ENCODE data around the gene ITGA2.

Gene ITGA2

GRCh38 chr5:52989781-52990527 is 802 bp downstream of the ITGA2 start:
- no peak for DNase-seq

DNA sequence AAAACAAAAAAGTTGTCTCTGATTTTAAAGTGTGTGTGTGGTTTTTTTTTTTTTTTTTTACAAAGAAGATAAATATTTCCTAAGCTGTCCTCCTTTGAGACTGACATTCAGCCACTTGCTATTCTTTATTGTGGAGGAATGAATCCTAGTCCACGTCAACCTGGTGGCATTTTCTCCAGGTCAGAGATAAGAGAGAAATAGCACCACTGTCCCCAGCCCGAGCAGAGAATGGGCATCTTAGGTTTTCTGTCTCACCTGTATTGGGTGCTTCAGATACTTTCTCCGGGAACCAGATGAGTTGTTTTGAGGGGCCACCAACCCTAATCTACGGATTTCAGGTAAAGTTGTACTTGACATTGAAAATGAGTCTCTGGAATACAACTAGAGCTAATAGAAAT is 1.4 kb downstream of the ITGA2 start:
- DNase-seq = no peak

DNA sequence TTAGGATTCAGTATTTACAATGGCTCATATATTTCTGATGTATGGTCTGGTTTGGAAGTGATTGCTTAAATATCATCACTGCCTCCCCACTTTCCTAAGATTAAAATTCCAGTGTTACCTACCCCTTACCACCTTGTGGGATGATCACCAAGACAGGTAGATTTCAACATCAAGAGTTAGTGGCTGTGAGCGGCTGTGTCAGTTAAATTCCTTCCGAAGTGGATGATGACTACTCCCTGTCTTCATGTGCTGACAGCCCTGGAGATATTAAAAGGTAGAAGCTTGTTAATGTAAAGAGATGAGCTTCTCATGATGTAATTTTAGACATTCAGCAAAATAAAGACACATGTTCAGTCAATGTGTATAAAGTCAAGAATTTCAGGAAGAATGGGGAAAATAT is 4.2 kb downstream of the ITGA2 start:
- DNase-seq = no peak

DNA sequence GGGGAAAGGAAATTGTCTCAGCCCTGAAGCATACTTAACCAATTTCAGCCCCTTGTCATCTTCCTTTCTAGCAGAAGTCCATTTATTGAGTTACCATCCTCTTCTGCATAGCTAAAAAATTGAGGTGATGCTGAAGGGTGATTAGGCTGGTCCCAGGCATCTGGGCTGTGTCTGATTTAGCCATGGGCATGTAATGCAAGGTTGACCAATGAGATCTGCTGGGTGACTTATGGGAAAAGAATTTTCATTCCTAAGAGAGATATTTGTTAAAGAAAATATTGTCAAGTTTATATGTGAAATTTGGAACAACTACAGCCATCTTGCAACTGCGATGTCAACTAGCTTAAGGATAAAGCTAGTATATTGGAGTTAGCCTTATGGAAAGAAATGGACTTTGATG is 5.1 kb downstream of the ITGA2 start:
- DNase-seq = no peak

DNA sequence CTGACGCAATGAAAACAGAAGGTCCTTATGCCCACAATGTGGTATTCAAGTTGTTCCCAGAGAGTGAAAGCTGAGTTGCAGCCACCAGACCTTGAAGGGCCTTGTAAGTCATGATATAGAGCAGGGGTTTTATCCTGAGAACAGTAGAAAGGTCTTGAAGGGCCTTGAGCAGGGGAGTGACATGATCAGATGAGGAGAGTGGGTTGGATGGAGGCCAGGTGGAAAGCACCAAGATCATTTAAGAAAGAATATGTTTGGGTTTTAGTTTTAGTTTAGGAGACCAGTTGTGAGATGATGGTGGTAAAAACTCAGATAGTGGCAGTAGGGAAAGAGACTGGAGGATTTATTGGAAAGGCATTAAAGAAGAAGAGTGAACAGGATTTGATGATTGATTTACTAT is 5.9 kb downstream of the ITGA2 start:
- DNase-seq = no peak

GRCh38 chr5:52995914-52996313 is 6.8 kb downstream of the ITGA2 start:
- no peak for DNase-seq

DNA sequence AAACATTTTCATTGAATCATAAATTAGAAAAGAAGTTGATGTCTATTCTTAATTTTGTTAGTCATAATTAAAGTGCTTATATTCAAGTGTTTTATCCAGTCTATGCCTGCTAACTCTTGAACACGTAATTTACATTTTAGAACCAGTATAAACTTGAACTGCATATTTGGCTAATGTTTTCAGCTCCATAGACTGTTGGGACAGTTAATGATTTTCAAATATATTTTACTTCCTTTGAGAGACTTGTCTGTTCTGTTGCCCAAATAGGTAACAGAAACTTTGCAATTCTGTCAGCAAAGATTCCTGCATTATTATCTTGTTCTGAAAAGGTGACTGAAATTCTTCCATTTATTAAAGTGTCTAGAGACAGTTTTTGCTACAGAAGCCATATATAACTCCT is 7.8 kb downstream of the ITGA2 start:
- no peak for DNase-seq

DNA sequence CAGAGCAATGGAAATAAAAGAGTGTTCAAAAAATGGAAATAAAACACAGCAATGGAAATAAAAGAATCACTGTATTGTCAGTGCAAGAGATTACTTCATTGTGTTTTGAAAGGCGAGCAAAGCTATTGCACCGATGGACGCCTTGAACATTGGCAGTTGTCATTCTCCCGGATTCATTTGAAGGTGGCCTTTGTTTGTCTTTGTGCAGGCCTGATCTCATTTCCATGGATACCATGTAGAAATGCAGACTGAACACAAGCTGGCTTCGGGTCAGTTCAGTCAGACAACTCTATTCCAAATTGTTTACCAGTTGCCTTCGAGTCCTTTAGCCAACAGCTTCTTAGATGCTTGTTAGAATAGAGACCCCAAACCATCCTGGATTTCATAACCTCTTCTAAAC is 8.3 kb downstream of the ITGA2 start:
- DNase-seq = no peak

DNA sequence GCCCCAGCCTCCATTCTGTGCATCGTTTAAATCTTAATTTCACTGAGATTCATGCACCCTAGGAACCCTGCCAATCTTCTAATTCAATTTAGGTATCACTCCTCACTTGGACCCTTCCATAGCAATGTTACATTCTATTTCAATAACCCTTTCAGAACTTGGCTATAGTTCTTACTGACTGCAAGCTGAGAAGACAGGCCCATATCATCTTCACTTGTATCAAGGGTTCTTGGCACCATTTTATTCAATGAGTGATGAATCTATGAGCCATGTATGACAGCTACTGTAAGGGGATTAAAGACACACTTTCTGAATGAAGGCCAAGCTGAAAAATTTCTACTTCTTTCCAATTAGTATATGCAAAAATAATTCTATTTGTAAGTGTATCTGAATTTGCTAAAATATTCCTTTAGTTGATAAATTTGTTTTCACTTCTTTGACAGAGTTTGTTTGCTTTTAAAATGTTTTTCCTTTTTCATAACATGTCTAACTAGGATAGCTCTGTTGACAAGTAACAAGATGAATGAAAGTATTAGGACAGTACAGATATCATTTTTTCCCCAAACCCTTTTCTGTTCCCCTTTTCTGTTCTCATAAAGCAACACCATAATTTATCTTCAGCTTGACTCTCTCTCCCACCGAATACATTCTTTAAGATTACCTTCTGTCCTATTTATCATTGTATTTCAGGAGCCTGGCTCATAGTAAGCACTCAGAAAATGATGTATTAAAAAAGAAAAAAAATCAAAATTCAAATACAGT is 9.6 kb downstream of the ITGA2 start:
- no peak for DNase-seq

DNA sequence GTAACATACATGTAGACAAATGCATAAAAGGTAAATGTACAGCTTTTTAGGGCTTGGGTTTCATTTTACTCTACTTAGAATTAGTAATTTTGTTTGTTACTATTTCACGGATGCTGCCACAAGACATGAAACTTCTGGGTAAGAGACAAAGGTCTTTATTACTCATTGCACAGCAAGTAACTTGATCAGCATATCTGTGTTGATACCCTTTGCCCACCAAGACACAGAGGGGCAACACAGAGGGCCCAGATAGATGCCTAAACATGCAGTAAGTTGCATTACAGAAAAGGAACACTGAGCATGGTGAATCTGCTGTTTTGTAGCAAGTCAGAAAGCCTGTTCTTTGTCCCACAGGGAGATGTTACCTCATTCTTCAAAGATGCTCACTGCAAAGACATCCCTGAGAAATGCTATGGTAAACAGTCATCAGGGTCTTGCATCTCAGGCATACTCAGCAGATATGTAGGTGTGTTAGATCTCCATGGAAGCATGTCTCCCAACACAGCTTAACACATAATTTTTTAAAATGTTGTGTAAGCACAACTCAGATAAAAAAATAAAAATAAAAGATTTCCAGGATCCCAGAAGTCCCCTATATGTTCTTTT is 10.3 kb downstream of the ITGA2 start:
- no peak for DNase-seq

DNA sequence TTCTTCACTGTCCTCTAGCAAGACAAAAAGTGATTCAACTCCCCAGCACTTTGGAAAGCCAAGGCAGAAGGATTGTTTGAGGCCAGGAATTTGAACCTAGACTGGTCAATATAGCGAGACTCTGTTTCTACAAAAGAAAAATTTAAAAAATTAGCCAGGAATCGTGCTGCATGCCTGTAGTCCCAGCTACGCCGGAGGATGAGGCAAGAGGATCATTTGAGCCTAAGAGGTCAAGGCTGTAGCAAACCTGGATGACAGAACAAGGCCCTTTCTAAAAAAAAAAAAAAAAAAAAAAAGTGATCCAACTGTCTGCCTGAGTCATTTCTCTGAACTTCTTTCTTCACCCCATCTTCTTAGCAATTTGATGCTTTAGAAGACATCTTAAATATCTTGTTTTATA is 12.4 kb downstream of the ITGA2 start:
- DNase-seq = no peak

- DNase-seq = no peak
These were observed 13.3 kb downstream of the ITGA2 start for GRCh38 chr5:53002491-53002890.

DNA sequence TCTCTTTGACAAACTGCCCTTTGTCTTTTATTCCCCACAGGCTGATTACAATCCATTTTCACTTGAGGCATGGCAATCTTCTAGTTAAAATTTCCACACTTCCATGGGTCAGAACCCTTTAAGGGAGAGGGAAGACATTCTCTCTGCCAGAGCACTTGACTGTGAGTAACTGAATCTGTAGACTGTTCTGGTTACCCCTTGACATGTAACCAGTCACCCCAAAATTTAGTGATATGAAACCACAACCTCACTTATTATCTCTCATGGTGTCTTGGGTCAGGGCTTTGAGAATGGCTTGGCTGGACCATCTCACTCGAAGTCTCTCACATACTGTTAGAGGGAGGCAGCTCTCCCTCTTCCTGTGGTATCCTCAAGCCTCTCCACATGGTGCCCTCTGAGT is 14.0 kb downstream of the ITGA2 start:
- DNase-seq = no peak

- no peak for DNase-seq
These were observed 18.0 kb downstream of the ITGA2 start for GRCh38 chr5:53006911-53007890.

DNA sequence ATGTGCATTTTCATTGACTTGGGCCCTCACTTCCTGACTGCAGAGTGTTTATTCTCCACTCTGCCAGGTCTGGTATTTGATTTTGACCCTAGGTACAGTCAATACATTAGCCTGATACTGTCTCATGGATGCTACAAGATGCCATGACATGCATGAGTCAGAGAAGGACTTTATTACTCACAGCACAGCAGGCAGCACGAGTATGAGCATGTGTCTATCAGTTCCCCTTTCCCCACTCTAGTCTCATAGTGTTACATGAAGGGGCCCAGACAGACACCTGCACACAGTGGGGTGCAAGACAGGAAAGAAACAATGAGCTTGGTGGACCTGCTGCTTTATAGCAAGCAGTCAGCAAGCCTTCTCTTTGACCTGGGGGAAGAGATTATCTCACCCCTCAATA is 19.6 kb downstream of the ITGA2 start:
- no peak for DNase-seq

DNA sequence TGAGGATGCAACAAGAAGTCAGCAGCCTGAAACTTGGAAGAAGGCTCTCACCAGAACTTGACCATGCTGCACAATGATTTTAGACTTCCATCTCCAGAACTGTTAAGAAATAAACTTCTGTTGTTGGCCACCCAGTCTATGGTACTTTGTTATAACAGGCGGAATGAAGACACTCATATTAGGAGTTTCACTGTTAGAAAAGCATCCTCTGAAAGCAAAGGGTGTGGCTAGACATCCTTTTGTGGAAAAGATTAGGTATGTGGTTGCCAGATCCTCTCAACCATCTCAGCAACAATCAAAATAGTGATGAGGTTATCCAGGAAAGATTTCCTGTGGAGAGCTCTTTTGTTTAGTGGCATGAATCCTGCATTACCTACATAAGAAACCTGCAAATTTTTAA is 20.7 kb downstream of the ITGA2 start:
- no peak for DNase-seq

- DNase-seq = no peak
These were observed 21.7 kb downstream of the ITGA2 start for GRCh38 chr5:53010814-53011213.

- DNase-seq = no peak
These were observed 22.1 kb downstream of the ITGA2 start for GRCh38 chr5:53011233-53011632.

DNA sequence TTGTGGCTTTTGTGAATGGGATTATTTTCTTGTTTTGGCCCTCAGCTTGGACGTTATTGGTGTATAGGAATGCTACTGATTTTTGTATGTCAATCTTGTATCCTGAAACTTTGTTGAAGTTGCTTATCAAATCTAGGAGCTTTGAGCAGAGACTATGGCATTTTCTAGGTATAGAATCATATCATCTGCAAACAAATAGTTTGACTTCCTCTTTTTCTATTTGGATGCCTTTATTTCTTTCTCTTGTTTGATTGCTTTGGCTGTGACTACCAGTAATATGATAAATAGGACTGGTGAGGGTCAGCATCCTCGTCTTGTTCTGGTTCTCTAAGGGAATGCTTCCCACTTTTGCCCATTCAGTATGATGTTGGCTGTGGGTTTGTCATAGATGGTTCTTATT is 24.7 kb downstream of the ITGA2 start:
- no peak for DNase-seq

DNA sequence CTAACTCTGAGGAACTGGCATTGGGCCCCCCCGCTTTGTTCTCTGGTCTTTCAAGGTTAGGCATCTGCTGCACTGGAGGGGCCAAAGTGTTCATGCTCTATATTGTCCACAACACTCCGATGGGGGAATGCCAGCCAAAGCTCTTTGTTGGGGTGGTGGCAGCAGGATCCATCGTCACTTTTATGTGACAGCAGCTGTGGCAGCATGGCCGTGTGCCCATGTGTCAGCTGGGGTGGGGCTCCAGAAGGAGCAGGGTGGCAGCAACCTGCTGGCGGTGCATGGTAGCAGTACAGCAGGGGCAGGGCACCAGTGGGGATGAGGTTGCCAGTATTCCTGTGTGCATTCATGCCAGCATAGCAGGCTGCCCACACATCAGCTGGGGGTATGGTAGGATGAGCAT is 28.2 kb downstream of the ITGA2 start:
- no peak for DNase-seq

- no peak for DNase-seq
These were observed 28.7 kb downstream of the ITGA2 start for GRCh38 chr5:53017794-53018391.

DNA sequence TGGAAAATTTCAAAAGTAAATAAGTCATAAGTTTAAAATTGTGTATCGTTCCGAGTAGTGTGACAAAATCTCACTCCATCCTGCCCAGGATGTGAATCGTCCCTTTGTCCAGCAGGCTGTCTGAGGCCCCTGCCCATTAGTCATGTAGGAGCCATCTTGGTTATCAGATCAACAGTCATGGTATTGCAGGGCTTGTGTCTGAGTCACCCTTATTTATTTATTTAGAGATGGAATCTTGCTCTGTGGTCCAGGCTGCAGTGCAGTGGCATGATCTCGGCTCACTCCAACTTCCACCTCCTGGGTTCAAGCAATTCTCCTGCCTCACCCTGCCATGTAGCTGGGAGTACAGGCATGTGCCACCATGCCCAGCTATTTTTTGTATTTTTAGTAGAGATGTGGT is 30.2 kb downstream of the ITGA2 start:
- no peak for DNase-seq
